ENCODE measurements around the gene ZBTB4.

The ZBTB4 gene

DNA sequence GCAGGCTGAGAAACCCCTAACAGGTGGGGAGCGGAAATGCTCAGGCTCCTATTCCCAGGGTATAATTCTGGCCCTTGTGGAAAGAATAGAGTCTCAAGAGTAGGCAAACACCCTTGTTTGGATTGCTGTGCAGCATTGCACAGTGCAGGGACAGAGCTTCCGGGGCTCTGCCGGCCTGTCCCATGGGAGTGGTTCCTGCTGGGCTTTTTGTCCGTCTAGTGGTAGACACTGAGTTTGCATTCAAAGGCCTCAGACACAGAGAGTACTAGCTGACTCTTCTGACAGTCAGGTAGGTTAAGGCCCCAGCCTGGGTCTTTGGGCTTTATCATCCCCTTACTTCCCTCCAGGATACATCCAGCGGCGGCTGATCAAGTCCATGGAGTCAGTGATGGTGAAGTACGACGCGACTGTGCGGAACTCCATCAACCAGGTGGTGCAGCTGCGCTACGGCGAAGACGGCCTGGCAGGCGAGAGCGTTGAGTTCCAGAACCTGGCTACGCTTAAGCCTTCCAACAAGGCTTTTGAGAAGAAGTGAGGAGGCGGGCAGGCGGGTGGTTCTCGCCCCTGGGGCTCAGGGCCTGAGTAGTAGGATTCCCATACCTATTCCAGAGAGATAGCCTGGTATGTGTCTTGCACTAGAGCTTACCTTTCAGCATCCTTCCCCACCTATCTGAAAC, 22.9 kb upstream of the ZBTB4 start:
- DNase-seq (ENCODE audit: low read depth in 1 of 2, low spot score in 1 of 2) = no peak
- Histone ChIP-seq H3K4me3 (replicated peaks; ENCODE audit: insufficient read depth, low read length) (no peak overlapping the region), H3K27me3 (ENCODE audit: insufficient read depth, poor library complexity, severe bottlenecking) (no peaks in the 10 kb centered on the region), H3K27ac (replicated peaks) (no peak overlapping the region)
- TF ChIP-seq SPI1 (IDR thresholded peaks at IDR 0.05; ENCODE audit: borderline replicate concordance, low read depth) (no peak), POLR2AphosphoS5 (IDR thresholded peaks at IDR 0.05; ENCODE audit: low read depth) (no peak), GABPA (IDR thresholded peaks at IDR 0.05; ENCODE audit: low read depth) (no peak)
- TF ChIP-seq, protein P1, sequence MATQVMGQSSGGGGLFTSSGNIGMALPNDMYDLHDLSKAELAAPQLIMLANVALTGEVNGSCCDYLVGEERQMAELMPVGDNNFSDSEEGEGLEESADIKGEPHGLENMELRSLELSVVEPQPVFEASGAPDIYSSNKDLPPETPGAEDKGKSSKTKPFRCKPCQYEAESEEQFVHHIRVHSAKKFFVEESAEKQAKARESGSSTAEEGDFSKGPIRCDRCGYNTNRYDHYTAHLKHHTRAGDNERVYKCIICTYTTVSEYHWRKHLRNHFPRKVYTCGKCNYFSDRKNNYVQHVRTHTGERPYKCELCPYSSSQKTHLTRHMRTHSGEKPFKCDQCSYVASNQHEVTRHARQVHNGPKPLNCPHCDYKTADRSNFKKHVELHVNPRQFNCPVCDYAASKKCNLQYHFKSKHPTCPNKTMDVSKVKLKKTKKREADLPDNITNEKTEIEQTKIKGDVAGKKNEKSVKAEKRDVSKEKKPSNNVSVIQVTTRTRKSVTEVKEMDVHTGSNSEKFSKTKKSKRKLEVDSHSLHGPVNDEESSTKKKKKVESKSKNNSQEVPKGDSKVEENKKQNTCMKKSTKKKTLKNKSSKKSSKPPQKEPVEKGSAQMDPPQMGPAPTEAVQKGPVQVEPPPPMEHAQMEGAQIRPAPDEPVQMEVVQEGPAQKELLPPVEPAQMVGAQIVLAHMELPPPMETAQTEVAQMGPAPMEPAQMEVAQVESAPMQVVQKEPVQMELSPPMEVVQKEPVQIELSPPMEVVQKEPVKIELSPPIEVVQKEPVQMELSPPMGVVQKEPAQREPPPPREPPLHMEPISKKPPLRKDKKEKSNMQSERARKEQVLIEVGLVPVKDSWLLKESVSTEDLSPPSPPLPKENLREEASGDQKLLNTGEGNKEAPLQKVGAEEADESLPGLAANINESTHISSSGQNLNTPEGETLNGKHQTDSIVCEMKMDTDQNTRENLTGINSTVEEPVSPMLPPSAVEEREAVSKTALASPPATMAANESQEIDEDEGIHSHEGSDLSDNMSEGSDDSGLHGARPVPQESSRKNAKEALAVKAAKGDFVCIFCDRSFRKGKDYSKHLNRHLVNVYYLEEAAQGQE (IDR thresholded peaks at IDR 0.05; ENCODE audit: insufficient replicate concordance, low read depth) = no peak
- TF ChIP-seq, protein P2, sequence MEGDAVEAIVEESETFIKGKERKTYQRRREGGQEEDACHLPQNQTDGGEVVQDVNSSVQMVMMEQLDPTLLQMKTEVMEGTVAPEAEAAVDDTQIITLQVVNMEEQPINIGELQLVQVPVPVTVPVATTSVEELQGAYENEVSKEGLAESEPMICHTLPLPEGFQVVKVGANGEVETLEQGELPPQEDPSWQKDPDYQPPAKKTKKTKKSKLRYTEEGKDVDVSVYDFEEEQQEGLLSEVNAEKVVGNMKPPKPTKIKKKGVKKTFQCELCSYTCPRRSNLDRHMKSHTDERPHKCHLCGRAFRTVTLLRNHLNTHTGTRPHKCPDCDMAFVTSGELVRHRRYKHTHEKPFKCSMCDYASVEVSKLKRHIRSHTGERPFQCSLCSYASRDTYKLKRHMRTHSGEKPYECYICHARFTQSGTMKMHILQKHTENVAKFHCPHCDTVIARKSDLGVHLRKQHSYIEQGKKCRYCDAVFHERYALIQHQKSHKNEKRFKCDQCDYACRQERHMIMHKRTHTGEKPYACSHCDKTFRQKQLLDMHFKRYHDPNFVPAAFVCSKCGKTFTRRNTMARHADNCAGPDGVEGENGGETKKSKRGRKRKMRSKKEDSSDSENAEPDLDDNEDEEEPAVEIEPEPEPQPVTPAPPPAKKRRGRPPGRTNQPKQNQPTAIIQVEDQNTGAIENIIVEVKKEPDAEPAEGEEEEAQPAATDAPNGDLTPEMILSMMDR (IDR thresholded peaks at IDR 0.05; ENCODE audit: insufficient read depth, low read length) = no peak

- DNase-seq (ENCODE audit: low read depth in 1 of 2, low spot score in 1 of 2) = no peak
- H3K27me3 ChIP-seq (ENCODE audit: insufficient read depth, poor library complexity, severe bottlenecking) = no peaks in the 10 kb centered on the region
- TF ChIP-seq GABPA (IDR thresholded peaks at IDR 0.05; ENCODE audit: low read depth) = no peak
- TF ChIP-seq, protein P1 (IDR thresholded peaks at IDR 0.05; ENCODE audit: insufficient replicate concordance, low read depth) = no peak
- no peak for TF ChIP-seq POLR2AphosphoS5 (IDR thresholded peaks at IDR 0.05; ENCODE audit: low read depth)
- no peak for TF ChIP-seq SPI1 (IDR thresholded peaks at IDR 0.05; ENCODE audit: borderline replicate concordance, low read depth)
- TF ChIP-seq, protein P2 (IDR thresholded peaks at IDR 0.05; ENCODE audit: insufficient read depth, low read length) = no peak
- H3K27ac ChIP-seq (replicated peaks) = no peak overlapping the region
- H3K4me3 ChIP-seq (replicated peaks; ENCODE audit: insufficient read depth, low read length) = no peak overlapping the region
Measured at GRCh38 chr17:7501729-7502128, 22.3 kb upstream of the ZBTB4 start.

- no peak for DNase-seq (ENCODE audit: low read depth in 1 of 2, low spot score in 1 of 2)
- H3K4me3 ChIP-seq (replicated peaks; ENCODE audit: insufficient read depth, low read length) = no peak overlapping the region
- H3K27me3 ChIP-seq (ENCODE audit: insufficient read depth, poor library complexity, severe bottlenecking) = no peaks in the 10 kb centered on the region
- TF ChIP-seq GABPA (IDR thresholded peaks at IDR 0.05; ENCODE audit: low read depth) (no peak), POLR2AphosphoS5 (IDR thresholded peaks at IDR 0.05; ENCODE audit: low read depth) (no peak), SPI1 (IDR thresholded peaks at IDR 0.05; ENCODE audit: borderline replicate concordance, low read depth) (no peak)
- TF ChIP-seq, protein P1 (IDR thresholded peaks at IDR 0.05; ENCODE audit: insufficient replicate concordance, low read depth) = no peak
- TF ChIP-seq, protein P2 (IDR thresholded peaks at IDR 0.05; ENCODE audit: insufficient read depth, low read length) = no peak
- H3K27ac ChIP-seq (replicated peaks) = no peak overlapping the region
Measured at GRCh38 chr17:7499161-7499560, 19.7 kb upstream of the ZBTB4 start.

Data from HL-60 (cell line).